Stimulated activated effector memory CD8-positive, alpha-beta T cell treated with anti-CD3 and anti-CD28 coated beads, Interleukin-12 subunit alpha, Interleukin-12 subunit beta, amount 100 ng/mL, for 72 hours (primary cell): ENCODE measurements around the gene NSMCE1.

Source experiments
- ATAC-seq: fragments of 150-1000 bp; cut with Tn5 transposase; 2 replicates; pipeline ENCODE4 v1.10.0; 2021
- DNase-seq, 2 donors: peaks; one replicate each; pipeline ENCODE4 v3.0.0; 2021 to 2022; ENCODE audit warnings: low spot score in 2 of 2
- H3K27ac Mint-ChIP-seq: one replicate; pipeline ENCODE4 v1.8.0; 2022; ENCODE audit warnings: mild to moderate bottlenecking, mixed read lengths
- H3K36me3 Mint-ChIP-seq: one replicate; pipeline ENCODE4 v1.8.0; 2022; ENCODE audit warnings: mild to moderate bottlenecking, mixed read lengths
- H3K4me1 Mint-ChIP-seq: one replicate; pipeline ENCODE4 v1.8.0; 2022; ENCODE audit warnings: mixed read lengths
- H3K4me3 Mint-ChIP-seq: one replicate; pipeline ENCODE4 v1.8.0; 2022; ENCODE audit warnings: mild to moderate bottlenecking, mixed read lengths
- H3K9me3 Mint-ChIP-seq: one replicate; pipeline ENCODE4 v1.8.0; 2022; ENCODE audit warnings: mixed read lengths

Gene NSMCE1

DNA sequence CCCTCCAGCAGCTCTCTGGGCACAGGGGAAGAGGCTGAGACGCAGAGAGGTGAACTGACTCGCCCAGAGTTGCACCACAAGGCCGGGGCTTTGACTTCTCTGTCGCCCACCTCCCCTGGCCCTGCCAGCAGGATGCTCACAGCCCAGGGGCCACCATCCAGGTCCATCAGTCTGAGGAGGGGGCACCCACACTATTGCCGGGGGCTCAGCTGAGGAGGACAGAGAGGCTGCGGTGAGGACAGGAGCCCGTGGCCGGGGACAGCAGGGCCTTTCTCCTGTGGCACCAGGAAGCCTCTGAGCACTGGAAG lies 32.7 kb downstream of the NSMCE1 start:
- DNase-seq (no peak), ATAC-seq (no peak)
- peak overlapping the region; percentile 71 for H3K4me3 Mint-ChIP-seq
- H3K4me1 Mint-ChIP-seq: peaks cover 85% of the 10 kb centered on the region
- H3K27ac Mint-ChIP-seq: peak overlapping the region; percentile 94
- H3K9me3 Mint-ChIP-seq: no peaks in the 10 kb centered on the region
- peaks cover 48% of the 10 kb centered on the region for H3K36me3 Mint-ChIP-seq

- Mint-ChIP-seq H3K27ac (peak overlapping the region; percentile 94), H3K36me3 (peaks cover 54% of the 10 kb centered on the region), H3K4me3 (peak overlapping the region; percentile 71), H3K4me1 (peaks cover 88% of the 10 kb centered on the region), H3K9me3 (no peaks in the 10 kb centered on the region)
- DNase-seq (peak; percentile 46 to 83), ATAC-seq (peak; percentile 59)
These were observed 33.3 kb downstream of the NSMCE1 start for GRCh38 chr16:27235055-27235937.

DNA sequence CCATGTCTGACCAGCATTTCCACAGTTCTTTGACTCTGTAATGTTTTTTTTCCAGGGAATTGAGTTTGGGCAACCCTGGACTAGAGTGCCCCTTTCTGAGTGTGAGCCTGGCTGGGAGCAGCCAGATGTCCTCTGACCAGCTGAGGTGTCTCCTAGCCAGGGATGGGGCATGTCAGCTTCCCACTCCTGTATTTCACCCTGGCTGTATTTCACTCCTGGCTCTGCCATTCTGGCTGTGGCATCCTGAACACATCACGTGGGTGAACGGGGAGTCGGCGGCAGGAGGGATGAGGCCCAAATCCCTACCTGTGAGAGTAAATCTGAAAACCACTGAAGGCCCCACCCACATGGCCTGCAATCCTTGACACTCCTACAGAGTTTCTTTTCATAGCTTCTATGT lies 34.0 kb downstream of the NSMCE1 start:
- H3K4me3 Mint-ChIP-seq: peak overlapping the region; percentile 71
- DNase-seq: no peak
- peaks cover 84% of the 10 kb centered on the region for H3K4me1 Mint-ChIP-seq
- H3K27ac Mint-ChIP-seq: peak overlapping the region; percentile 94
- H3K9me3 Mint-ChIP-seq: no peaks in the 10 kb centered on the region
- H3K36me3 Mint-ChIP-seq: peaks cover 56% of the 10 kb centered on the region
- no peak for ATAC-seq

DNA sequence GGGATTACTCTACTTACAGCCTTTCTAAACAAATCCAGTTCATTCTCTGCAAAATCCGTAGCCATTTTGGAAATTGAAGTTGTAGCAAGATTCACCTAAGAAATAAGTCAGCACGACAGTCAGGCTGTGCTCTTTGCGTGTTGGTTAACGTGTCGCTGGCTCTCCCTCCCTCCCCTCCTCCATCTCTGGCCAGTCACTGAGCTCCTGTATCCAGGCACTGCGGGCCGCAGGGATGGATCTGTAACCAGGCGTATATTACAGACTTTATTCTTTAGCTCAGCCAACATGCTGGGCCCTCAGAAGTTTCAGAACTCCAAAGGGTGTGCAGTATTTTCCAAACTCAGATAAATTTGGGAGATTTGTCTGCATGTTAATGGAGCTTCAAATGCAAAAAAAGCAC lies 34.4 kb downstream of the NSMCE1 start:
- H3K4me3 Mint-ChIP-seq: peak overlapping the region; percentile 71
- DNase-seq (no peak), ATAC-seq (no peak)
- no peak overlapping the region for H3K27ac Mint-ChIP-seq
- H3K9me3 Mint-ChIP-seq: no peaks in the 10 kb centered on the region
- H3K4me1 Mint-ChIP-seq: peaks cover 81% of the 10 kb centered on the region
- H3K36me3 Mint-ChIP-seq: peaks cover 57% of the 10 kb centered on the region

GRCh38 chr16:27233731-27234130 lies 34.8 kb downstream of the NSMCE1 start:
- H3K36me3 Mint-ChIP-seq: peaks cover 61% of the 10 kb centered on the region
- H3K4me3 Mint-ChIP-seq: no peak overlapping the region
- ATAC-seq: no peak
- H3K9me3 Mint-ChIP-seq: no peaks in the 10 kb centered on the region
- peaks cover 81% of the 10 kb centered on the region for H3K4me1 Mint-ChIP-seq
- peak overlapping the region; percentile 81 for H3K27ac Mint-ChIP-seq
- DNase-seq: no peak

- H3K9me3 Mint-ChIP-seq: no peaks in the 10 kb centered on the region
- H3K36me3 Mint-ChIP-seq: peaks cover 58% of the 10 kb centered on the region
- DNase-seq: no peak
- H3K4me1 Mint-ChIP-seq: peaks cover 74% of the 10 kb centered on the region
- H3K4me3 Mint-ChIP-seq: peak overlapping the region; percentile 58
- ATAC-seq: no peak
- peak overlapping the region; percentile 81 for H3K27ac Mint-ChIP-seq
These were observed 35.5 kb downstream of the NSMCE1 start for GRCh38 chr16:27232901-27233625.

- DNase-seq: no peak
- H3K9me3 Mint-ChIP-seq: no peaks in the 10 kb centered on the region
- ATAC-seq: no peak
- H3K27ac Mint-ChIP-seq: peak overlapping the region; percentile 81
- H3K4me3 Mint-ChIP-seq: peak overlapping the region; percentile 58
- H3K36me3 Mint-ChIP-seq: peaks cover 55% of the 10 kb centered on the region
- peaks cover 67% of the 10 kb centered on the region for H3K4me1 Mint-ChIP-seq
These were observed 36.3 kb downstream of the NSMCE1 start for GRCh38 chr16:27232061-27232900.

GRCh38 chr16:27231692-27232060 lies 36.9 kb downstream of the NSMCE1 start:
- Mint-ChIP-seq H3K4me1 (peaks cover 67% of the 10 kb centered on the region), H3K4me3 (peak overlapping the region; percentile 58), H3K9me3 (no peaks in the 10 kb centered on the region), H3K36me3 (peaks cover 49% of the 10 kb centered on the region), H3K27ac (peak overlapping the region; percentile 81)
- no peak for ATAC-seq
- no peak for DNase-seq

DNA sequence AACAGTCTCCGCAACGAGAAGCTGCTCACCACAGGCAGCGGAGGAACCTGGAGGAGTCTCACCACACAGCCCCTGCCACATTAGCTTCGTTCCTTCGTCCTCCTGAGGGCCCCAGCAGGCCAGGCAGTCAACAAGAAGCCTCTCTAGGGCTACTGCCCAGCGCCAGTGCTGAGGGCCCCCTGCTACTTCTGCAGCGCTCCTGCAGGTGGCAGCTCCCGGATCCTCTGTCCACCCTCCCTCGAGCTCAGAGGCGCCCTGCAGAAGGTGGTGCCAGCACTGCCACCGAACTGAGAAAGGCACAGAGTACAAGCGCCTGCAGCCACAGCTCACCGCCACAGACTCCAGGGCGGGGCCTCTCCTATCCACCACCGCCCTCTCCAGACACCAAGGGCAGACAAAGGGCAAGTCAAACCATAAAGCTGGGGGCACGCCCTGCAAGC lies 38.0 kb downstream of the NSMCE1 start:
- peaks cover 72% of the 10 kb centered on the region for H3K4me1 Mint-ChIP-seq
- ATAC-seq (peak; percentile 79), DNase-seq (peak; percentile 37 to 69)
- H3K27ac Mint-ChIP-seq: peak overlapping the region; percentile 86
- no peaks in the 10 kb centered on the region for H3K9me3 Mint-ChIP-seq
- H3K36me3 Mint-ChIP-seq: peaks cover 56% of the 10 kb centered on the region
- H3K4me3 Mint-ChIP-seq: peak overlapping the region; percentile 58

DNA sequence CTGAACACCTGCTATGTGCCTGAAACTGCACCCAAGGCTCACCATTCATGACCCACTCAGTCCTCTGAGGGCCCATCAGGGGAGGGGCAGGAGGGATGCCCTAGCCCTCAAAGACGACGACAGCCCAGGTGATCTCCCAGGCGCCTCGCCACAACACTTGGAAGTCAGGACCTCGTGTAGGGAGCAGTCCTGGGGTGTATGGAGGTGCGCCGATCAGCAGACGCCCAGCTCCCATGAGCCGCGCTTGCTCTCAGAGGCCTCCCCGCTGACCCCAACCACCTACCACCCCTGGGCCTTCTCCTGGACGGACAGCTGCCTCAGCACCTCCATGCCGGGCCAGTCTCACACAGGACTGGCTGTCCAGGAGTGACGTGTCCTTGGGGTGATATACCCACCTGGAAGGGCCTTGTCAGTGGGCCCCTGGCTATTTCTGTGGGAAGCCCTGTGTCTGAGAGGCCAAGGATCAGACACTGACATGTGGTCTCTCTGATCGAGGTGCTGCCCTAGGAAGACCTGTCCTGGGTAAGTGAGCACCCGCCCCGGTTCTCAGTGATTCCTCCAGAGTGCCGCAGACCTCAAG lies 38.6 kb downstream of the NSMCE1 start:
- Mint-ChIP-seq H3K4me1 (peaks cover 68% of the 10 kb centered on the region), H3K9me3 (no peaks in the 10 kb centered on the region), H3K36me3 (peaks cover 57% of the 10 kb centered on the region), H3K4me3 (peak overlapping the region; percentile 58), H3K27ac (peak overlapping the region; percentile 86)
- DNase-seq: no peak
- no peak for ATAC-seq

DNA sequence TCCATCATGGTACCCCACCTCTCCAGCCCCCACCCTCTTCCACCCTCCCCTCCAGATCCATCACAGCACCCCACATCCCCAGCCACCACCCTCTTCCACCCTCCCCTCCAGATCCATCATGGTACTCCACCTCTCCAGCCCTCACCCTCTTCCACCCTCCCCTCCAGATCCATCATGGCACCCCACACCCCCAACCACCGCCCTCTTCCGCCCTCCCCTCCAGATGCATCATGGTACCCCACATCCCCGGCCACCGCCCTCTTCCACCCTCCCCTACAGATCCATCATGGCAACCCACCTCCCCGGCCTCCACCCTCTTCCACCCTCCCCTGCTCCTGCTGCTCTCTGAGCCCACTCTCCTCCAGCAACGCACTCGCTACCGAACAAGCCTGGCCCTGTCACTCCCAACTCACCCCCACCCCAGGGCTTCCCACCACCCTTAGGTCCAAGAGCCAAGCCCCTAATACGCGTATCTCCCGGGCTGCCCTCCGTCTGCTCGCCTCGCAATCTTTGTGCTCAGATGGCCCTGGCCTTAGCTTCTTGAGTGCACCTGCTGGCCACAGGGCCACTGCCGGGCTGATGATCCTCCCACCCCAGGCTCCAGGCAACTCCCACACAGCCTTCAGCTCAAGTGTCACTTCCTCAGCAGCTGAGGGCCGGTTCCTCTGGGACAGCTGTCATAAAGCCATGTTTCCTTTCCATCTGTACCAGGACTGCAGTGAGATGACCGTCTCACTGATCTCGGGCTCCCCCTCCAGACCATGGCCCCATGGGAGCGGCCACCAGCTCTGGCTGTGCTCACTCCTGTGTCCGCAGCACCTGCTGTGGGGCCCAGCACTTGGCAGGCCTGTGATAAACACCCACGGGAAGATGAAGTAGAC lies 39.7 kb downstream of the NSMCE1 start:
- Mint-ChIP-seq H3K4me3 (no peak overlapping the region), H3K36me3 (peaks cover 64% of the 10 kb centered on the region), H3K27ac (peak overlapping the region; percentile 56), H3K9me3 (no peaks in the 10 kb centered on the region), H3K4me1 (peaks cover 56% of the 10 kb centered on the region)
- ATAC-seq (no peak), DNase-seq (no peak)

GRCh38 chr16:27228045-27228444 lies 40.5 kb downstream of the NSMCE1 start:
- no peak for ATAC-seq
- peaks cover 54% of the 10 kb centered on the region for H3K4me1 Mint-ChIP-seq

GRCh38 chr16:27226976-27227705 lies 41.4 kb downstream of the NSMCE1 start:
- H3K9me3 Mint-ChIP-seq: no peaks in the 10 kb centered on the region
- H3K4me3 Mint-ChIP-seq: no peak overlapping the region
- H3K36me3 Mint-ChIP-seq: peaks cover 63% of the 10 kb centered on the region
- no peak for DNase-seq
- H3K27ac Mint-ChIP-seq: peak overlapping the region; percentile 64
- no peak for ATAC-seq
- H3K4me1 Mint-ChIP-seq: peaks cover 46% of the 10 kb centered on the region

More at GRCh38 chr16:27228045-27228444, 40.5 kb downstream of the NSMCE1 start:
- Mint-ChIP-seq H3K27ac (peak overlapping the region; percentile 64), H3K4me3 (no peak overlapping the region), H3K9me3 (no peaks in the 10 kb centered on the region), H3K36me3 (peaks cover 69% of the 10 kb centered on the region)
- DNase-seq: no peak
